Caco-2 (cell line): ENCODE data around the gene ACE. TPM values are rescaled to one million over a fixed set of nuclear protein-coding genes. Genes with fewer than 3 reads are reported as not detected.

ENCODE experiments used
- BruUV-seq: library from RNA; stranded (reverse); fragments of 400-500 nt; replicated peaks from 2 replicates; lab custom pipeline; 2021; lab: Mats Ljungman, UMichigan
- CTCF ChIA-PET: fragments of 300-600 bp; sonication (Branson Sonifier 250); formaldehyde crosslinking; loops from one replicate; lab custom pipeline; 2022; ENCODE audit warnings: antibody characterized with exemption; lab: Charles Lee
- POLR2A ChIA-PET: fragments of 300-600 bp; sonication (Branson Sonifier 250); formaldehyde crosslinking; loops from one replicate; lab custom pipeline; 2022; ENCODE audit warnings: antibody characterized with exemption; lab: Charles Lee
- DNase-seq, 2 experiments: peaks; one replicate each; pipeline versions ENCODE4 v3.0.0 to v3.0.0-alpha.2; 2020 to 2022
- H3K27me3 ChIP-seq: replicated peaks from 2 replicates; pipeline ENCODE4 v1.6.0; 2011; ENCODE audit warnings: low read length; ENCODE audit not compliant: control insufficient read depth, insufficient read depth
- H3K36me3 ChIP-seq: 2 replicates; pipeline ENCODE4 v1.5.1; 2011; ENCODE audit warnings: low read length; ENCODE audit not compliant: control insufficient read depth, insufficient read depth
- H3K4me1 ChIP-seq: fragments of 250-450 bp; sonication (Bioruptor Pico); 2 replicates; pipeline ENCODE4 v1.5.1; 2020; ENCODE audit warnings: mild to moderate bottlenecking
- H3K4me3 ChIP-seq: 2 replicates; pipeline ENCODE4 v1.5.1; 2011; ENCODE audit warnings: low read depth, mild to moderate bottlenecking, control low read depth, low read length
- H3K9me3 ChIP-seq: fragments of 250-450 bp; sonication (Bioruptor Pico); 2 replicates; pipeline ENCODE4 v1.5.1; 2020; ENCODE audit warnings: mild to moderate bottlenecking, moderate library complexity
- H3K27ac Mint-ChIP-seq: one replicate; pipeline ENCODE4 v1.8.0; 2022; ENCODE audit warnings: mixed read lengths; ENCODE audit not compliant: unreplicated experiment
- H3K27me3 Mint-ChIP-seq: one replicate; pipeline ENCODE4 v1.8.0; 2022; ENCODE audit warnings: mixed read lengths; ENCODE audit not compliant: insufficient read depth, unreplicated experiment
- H3K36me3 Mint-ChIP-seq: one replicate; pipeline ENCODE4 v1.8.0; 2022; ENCODE audit warnings: mild to moderate bottlenecking, mixed read lengths; ENCODE audit not compliant: insufficient read depth, unreplicated experiment
- H3K4me1 Mint-ChIP-seq: one replicate; pipeline ENCODE4 v1.8.0; 2022; ENCODE audit warnings: low read depth, mixed read lengths; ENCODE audit not compliant: unreplicated experiment
- H3K4me3 Mint-ChIP-seq: one replicate; pipeline ENCODE4 v1.8.0; 2022; ENCODE audit warnings: mild to moderate bottlenecking, moderate library complexity, mixed read lengths; ENCODE audit not compliant: unreplicated experiment
- H3K9me3 Mint-ChIP-seq: one replicate; pipeline ENCODE4 v1.8.0; 2022; ENCODE audit warnings: mixed read lengths; ENCODE audit not compliant: unreplicated experiment
- intact Hi-C: fragments of 100-400 bp; cut with micrococcal nuclease; formaldehyde crosslinking; loops from one replicate; pipeline ENCODE4 v1.10.0; 2022; ENCODE audit not compliant: unreplicated experiment
- total RNA-seq: library from RNA; stranded (reverse); gene quantifications from 2 replicates; pipeline ENCODE4 v1.2.3, GENCODE V29; 2022
- TF ChIP-seq, protein P1 (sequence below), 2 experiments: fragments of 200-600 bp in 1 of 2; IDR thresholded peaks; 1 replicate in 1 of 2; 2 replicates in 1 of 2; pipeline versions ENCODE4 v1.5.1 to v1.8.0; 2011 to 2022; ENCODE audit warnings: antibody characterized with exemption in 1 of 2, control low read depth in 1 of 2, inconsistent platforms in 1 of 2, low read depth in 1 of 2, low read length in 1 of 2, mild to moderate bottlenecking in 1 of 2, moderate library complexity in 1 of 2; ENCODE audit not compliant: insufficient read depth in 1 of 2, severe bottlenecking in 1 of 2, unreplicated experiment in 1 of 2

ACE gene
- total RNA-seq, 1 experiment from 2014 or later, result 3.4 TPM

DNA sequence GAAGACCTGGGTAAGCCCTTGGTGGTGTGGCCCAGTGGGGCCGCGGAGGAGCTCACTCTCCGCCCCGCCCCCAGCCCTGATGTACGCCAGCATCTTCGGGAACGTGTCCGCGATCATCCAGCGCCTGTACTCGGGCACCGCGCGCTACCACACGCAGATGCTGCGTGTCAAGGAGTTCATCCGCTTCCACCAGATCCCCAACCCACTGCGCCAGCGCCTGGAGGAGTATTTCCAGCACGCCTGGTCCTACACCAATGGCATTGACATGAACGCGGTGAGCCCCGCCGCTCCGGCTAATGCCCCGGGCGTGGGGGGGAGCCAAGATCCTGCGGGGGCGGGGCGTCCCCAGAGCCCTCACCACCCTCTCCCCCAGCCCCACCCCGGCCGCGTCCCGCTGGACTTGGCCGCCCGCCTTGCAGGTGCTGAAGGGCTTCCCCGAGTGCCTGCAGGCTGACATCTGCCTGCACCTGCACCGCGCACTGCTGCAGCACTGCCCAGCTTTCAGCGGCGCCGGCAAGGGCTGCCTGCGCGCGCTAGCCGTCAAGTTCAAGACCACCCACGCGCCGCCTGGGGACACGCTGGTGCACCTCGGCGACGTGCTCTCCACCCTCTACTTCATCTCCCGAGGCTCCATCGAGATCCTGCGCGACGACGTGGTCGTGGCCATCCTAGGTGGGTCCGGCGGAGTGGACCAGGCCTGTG, 61.3 kb downstream of the ACE start:
- H3K4me3 Mint-ChIP-seq, result no peak overlapping the region
- CTCF ChIA-PET, result no interaction called here
- Histone ChIP-seq H3K27me3 (no peaks in the 10 kb centered on the region; the same call in 1 of the 2 replicates), H3K36me3 (no peaks in the 10 kb centered on the region), H3K9me3 (no peaks in the 10 kb centered on the region), H3K4me3 (no peak overlapping the region), H3K4me1 (no peaks in the 10 kb centered on the region)
- TF ChIP-seq, protein P1, sequence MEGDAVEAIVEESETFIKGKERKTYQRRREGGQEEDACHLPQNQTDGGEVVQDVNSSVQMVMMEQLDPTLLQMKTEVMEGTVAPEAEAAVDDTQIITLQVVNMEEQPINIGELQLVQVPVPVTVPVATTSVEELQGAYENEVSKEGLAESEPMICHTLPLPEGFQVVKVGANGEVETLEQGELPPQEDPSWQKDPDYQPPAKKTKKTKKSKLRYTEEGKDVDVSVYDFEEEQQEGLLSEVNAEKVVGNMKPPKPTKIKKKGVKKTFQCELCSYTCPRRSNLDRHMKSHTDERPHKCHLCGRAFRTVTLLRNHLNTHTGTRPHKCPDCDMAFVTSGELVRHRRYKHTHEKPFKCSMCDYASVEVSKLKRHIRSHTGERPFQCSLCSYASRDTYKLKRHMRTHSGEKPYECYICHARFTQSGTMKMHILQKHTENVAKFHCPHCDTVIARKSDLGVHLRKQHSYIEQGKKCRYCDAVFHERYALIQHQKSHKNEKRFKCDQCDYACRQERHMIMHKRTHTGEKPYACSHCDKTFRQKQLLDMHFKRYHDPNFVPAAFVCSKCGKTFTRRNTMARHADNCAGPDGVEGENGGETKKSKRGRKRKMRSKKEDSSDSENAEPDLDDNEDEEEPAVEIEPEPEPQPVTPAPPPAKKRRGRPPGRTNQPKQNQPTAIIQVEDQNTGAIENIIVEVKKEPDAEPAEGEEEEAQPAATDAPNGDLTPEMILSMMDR (IDR thresholded peaks at IDR 0.05; ENCODE audit: insufficient read depth in 1 of 2, low read depth in 1 of 2, low read length in 1 of 2, severe bottlenecking in 1 of 2, unreplicated experiment in 1 of 2), result no peak
- H3K27ac Mint-ChIP-seq, result no peak overlapping the region
- no peaks in the 10 kb centered on the region for H3K36me3 Mint-ChIP-seq
- H3K4me1 Mint-ChIP-seq, result no peaks in the 10 kb centered on the region
- POLR2A ChIA-PET, result no interaction called here
- BruUV-seq, result no TSS peak
- H3K9me3 Mint-ChIP-seq, result no peaks in the 10 kb centered on the region
- intact Hi-C loops, result no loop called here
- H3K27me3 Mint-ChIP-seq, result peaks cover 16% of the 10 kb centered on the region
- no peak for DNase-seq

DNA sequence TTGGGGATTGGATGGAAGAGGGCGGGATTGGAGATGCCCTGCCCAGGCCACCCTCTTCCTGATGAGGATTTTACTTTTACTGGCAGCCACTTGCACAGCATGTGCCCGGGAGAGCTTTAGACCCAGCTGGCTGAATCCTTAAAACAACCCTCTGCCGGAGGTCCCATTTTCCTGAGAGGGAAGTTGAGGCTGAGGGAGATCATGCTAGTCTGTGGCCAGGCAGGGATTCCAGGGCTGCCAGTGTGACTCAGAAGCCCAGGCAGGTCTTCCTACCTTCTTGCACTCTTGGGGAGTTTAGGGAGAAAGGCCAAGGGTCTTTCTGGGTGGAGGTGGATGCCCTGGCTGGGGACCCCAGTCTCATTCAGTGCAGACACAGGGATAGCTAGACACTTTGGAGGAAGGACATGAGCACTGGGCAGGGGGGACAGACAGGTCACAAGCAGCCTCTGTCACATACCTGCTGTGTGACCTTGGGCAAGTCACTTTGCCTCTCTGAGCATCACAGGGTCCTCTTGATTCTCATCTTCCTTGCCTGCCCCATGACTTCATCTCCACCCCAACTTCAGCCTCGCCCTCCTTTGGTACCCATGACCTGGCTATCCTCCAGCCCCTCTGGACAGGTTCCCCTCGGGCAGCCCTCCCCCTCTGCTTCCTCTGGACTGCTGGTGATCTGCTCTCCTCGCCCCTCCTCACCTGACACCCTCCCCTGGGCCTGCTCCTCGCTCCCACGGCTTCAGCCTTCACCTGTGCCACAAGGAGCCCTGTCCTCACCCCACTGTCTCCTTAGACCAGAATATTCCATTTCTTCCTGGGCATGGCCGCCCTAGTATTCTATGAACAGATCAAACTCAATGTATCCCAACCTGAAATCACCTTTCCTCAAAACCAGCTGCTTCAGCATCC, 62.1 kb downstream of the ACE start:
- H3K9me3 Mint-ChIP-seq, result no peaks in the 10 kb centered on the region
- H3K4me3 ChIP-seq, result no peak overlapping the region
- H3K36me3 ChIP-seq, result no peaks in the 10 kb centered on the region
- H3K27ac Mint-ChIP-seq, result no peak overlapping the region
- ChIA-PET POLR2A (no interaction called here), CTCF (no interaction called here)
- intact Hi-C loops, result no loop called here
- TF ChIP-seq, protein P1 (IDR thresholded peaks at IDR 0.05; ENCODE audit: insufficient read depth in 1 of 2, low read depth in 1 of 2, low read length in 1 of 2, severe bottlenecking in 1 of 2, unreplicated experiment in 1 of 2), result no peak
- no peak for DNase-seq
- BruUV-seq, result no TSS peak
- H3K4me1 Mint-ChIP-seq, result no peaks in the 10 kb centered on the region
- H3K27me3 ChIP-seq, result no peaks in the 10 kb centered on the region; the same call in 1 of the 2 replicates
- H3K9me3 ChIP-seq, result no peaks in the 10 kb centered on the region
- H3K36me3 Mint-ChIP-seq, result no peaks in the 10 kb centered on the region
- no peaks in the 10 kb centered on the region for H3K4me1 ChIP-seq
- peaks cover 16% of the 10 kb centered on the region for H3K27me3 Mint-ChIP-seq
- no peak overlapping the region for H3K4me3 Mint-ChIP-seq

GRCh38 chr17:63540590-63540989, 63.7 kb downstream of the ACE start:
- Mint-ChIP-seq H3K27ac (no peak overlapping the region), H3K9me3 (no peaks in the 10 kb centered on the region)

More at GRCh38 chr17:63540590-63540989, 63.7 kb downstream of the ACE start:
- H3K36me3 Mint-ChIP-seq, result no peaks in the 10 kb centered on the region
- H3K36me3 ChIP-seq, result no peaks in the 10 kb centered on the region
- intact Hi-C loops, result no loop called here
- no peaks in the 10 kb centered on the region for H3K9me3 ChIP-seq
- ChIA-PET CTCF (no interaction called here), POLR2A (no interaction called here)
- no peak for DNase-seq
- H3K27me3 ChIP-seq, result no peaks in the 10 kb centered on the region; the same call in 1 of the 2 replicates
- no peaks in the 10 kb centered on the region for H3K4me1 ChIP-seq
- BruUV-seq, result no TSS peak
- TF ChIP-seq, protein P1 (IDR thresholded peaks at IDR 0.05; ENCODE audit: insufficient read depth in 1 of 2, low read depth in 1 of 2, low read length in 1 of 2, severe bottlenecking in 1 of 2, unreplicated experiment in 1 of 2), result no peak
- H3K27me3 Mint-ChIP-seq, result peaks cover 8% of the 10 kb centered on the region
- H3K4me1 Mint-ChIP-seq, result no peaks in the 10 kb centered on the region
- H3K4me3 ChIP-seq, result no peak overlapping the region
- H3K4me3 Mint-ChIP-seq, result no peak overlapping the region
